EL (cell line): ENCODE data around the gene LCN1.
"Not testable (repeated sequence)": the region's sequence is repeated elsewhere in the genome, so short reads cannot be mapped to it uniquely, and the experiment has no call there.

Source experiments
- DNase-seq: peaks from one replicate; pipeline ENCODE4 v3.0.0-alpha.2; 2016

The LCN1 gene

DNA sequence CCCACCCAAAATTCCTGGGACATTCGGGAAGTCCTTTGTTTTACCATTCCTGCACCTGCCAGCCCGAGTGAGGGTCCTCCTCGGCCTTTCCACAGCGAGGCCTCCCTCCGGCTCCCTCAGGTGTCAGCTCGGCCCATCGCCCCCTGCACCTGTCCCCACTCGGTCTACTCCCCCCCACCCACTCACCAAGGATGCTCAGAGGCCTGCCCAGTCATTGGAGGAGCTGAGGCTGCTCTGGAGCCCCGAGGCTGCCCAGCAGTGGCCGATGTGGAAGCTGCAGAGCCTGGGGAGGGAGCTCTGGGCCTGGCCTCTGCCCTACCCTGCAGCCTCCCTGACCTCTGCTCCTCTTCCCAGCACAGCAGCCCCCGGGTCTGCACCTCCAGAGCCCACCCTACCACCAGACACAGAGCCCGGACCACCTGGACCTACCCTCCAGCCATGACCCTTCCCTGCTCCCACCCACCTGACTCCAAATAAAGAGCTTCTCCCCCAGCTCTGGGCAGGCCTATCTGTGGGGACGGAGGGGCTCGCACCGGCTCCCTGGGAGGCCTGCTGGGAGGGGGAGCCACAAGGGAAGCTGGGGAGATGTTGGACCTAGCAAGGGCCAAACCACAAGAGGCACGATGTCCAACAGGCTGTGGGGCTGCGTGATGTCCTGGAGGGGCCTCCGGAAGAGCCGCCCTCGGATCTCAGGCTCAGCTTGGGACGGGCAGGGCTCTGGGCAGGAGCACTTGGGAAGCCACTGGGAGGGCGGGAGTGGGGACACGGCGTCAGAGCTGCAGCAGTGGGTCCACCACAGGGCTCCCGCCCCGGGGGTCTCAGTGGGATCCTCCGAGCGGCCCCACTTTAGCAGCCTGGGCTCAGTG lies 28.5 kb downstream of the LCN1 start:
- DNase-seq: not testable (repeated sequence)

DNA sequence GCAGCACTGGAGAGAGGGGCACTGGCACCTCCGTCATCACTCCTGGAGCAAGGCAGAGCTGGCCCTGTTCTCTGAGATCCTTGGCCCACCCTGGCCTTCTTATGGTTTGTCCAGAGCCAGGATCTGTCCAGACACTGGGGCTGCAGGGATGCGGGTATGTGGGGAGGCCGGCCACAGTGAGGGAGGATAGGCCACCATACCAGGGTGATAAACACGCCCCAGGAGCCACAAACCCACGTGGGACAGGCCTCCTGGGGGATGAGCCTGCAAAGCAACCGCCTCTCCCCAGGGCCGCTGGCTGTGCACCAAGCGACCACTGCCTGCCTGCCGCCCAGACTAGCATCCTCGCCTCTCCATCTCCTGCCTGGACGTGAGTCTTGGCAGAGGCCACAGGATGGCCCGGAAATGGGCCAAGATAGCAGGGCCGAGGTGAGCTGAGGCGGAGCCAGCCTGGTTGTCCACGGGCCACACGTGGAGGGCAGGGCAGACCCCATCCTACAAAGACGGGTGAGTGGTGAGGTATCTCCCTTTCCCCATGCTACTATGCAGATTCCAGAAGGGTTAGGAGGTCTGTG lies 29.2 kb downstream of the LCN1 start:
- DNase-seq: no peak

DNA sequence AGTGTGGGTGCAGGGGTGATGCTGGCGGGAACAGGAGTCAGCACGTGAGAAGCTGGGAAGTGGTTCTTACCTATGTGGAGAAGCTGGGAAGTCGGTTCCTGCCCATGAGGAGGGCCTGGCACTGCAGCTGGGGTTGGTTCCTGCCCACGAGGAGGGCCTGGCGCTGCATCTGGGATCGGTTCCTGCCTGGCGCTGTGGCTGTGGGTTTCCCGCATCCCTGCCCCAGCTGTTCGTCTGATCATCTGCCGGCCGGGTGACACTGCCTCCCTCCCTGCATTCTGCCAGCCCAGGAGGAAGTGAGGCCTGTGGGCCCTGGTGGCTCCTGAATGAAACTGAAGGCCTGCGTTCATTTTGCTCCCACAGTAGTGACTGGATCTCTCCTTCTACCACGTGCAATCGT lies 29.8 kb downstream of the LCN1 start:
- DNase-seq: no peak

DNA sequence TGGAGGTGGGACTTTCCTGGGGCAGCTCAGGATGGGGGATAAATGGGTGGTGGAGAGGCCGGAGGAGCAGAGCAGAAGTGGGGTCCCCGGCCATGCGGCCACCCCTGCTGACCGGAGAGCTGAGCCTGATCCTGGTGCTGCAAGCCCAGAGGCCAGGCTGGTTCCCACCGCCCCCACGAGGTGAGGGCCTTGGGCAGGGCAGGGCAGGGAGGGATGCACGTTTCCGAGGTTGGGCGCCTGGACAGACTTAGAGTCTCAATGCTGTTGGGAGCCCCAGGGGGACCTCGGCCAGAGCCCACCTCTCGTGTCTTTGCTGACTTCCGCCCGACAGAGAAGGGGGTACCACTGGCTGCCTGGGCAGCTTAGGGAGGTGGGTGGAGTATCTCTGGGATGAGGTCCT lies 30.2 kb downstream of the LCN1 start:
- no peak for DNase-seq

- DNase-seq: no peak
Observed at GRCh38 chr9:135552021-135552697, 30.9 kb downstream of the LCN1 start.

- no peak for DNase-seq
Observed at GRCh38 chr9:135552698-135553171, 31.5 kb downstream of the LCN1 start.

DNA sequence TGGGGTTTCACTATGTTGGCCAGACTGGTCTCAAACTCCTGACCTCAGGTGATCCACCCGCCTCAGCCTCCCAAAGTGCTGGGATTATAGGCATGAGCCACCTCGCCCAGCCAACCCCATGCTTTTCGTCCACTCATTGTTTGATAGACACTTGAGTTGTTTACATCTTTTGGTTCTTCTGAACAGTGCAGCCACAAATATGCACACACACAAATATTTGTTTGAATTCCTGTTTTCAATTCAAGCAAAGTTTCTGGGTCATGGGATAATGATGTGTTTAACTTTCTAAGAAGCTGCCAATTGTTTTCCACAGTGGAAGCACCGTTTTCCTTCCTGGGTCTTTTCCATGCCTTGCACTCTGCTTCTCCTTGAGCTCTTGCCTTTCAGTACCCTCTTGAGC lies 33.5 kb downstream of the LCN1 start:
- no peak for DNase-seq

GRCh38 chr9:135555203-135555602 lies 34.0 kb downstream of the LCN1 start:
- no peak for DNase-seq

DNA sequence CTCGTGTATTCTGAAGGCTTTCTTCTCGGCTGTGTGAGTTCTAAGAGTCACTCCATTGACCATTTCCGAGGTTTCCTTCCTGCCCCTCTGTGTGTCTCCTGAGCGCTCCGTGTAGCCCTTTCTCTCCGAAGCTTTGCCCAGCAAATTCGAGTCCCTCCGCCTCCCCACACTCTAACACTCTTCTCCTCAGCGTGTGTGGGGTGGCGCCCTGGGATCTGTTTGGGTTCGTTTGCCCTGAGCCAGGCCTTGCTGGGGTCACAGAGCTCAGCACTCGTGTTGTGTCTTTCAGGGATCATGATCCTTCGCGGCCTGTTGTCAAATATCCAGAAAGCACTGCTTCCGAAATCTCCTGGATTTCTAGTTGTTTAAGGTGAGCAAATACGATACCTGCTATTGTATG lies 34.7 kb downstream of the LCN1 start:
- DNase-seq: no peak

DNA sequence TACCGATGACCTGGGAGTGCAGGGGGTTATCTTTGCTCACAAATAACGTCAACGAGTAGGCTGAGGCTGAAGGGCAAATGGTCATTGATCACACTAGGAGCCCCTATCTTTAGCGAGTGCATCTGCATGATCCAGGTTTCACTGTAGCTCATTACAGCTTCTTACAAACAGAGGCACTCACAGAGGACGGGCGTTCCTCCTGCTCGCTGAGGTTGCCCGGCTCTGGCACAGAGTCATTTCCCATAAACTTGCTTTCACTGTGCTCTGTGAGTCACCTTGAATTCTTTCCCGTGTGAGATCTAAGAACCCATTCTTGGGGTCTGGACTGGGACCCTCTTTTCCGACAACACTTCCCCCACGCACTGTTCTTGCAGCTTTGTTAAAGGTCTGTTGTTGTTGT lies 38.4 kb downstream of the LCN1 start:
- no peak for DNase-seq

DNA sequence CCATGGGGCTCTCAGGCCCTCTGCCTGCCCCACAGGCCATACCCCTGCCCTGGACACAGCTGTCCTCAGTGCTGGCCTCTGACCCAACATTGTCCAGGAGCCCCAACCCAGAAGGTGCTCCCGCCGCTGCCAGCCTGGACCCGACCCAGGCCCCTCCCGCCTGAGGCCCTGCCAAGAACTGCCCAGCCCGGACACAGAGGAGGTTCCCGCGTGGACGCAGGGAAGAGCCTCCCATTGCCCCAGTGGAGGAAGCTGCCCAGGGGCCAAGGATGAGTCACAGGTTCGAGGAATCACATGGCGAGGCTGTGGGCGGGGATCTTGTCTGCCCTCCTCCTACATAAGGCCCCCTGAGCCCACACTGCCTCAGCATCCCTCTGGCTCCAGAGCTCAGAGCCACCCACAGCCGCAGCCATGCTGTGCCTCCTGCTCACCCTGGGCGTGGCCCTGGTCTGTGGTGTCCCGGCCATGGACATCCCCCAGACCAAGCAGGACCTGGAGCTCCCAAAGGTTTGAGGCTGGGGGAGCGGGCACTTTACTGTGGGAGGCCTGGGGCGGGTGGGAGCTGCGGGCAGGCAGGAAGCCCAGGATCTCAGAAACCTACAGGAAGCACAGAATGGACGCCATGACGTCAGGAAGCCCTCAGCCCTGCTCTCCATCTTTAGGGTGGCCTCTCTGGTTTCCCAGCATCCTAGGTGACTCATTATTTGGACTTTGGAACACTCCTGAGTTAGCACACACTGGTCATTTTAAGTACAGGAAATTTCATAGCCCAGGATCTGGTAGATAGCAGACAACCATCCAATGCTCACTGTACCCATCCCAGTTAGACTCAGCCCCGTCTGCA lies 40.4 kb downstream of the LCN1 start, which contains the start of gene PAEP:
Gene PAEP, plus strand, starts transcription at position 366 of the 844 bp plus-strand sequence.
- DNase-seq: no peak

- DNase-seq: no peak
Observed at GRCh38 chr9:135562235-135562745, 41.0 kb downstream of the LCN1 start.

- no peak for DNase-seq
Observed at GRCh38 chr9:135563039-135563476, 41.8 kb downstream of the LCN1 start.

- DNase-seq: no peak
Observed at GRCh38 chr9:135563858-135564257, 42.6 kb downstream of the LCN1 start.

- DNase-seq: no peak
Observed at GRCh38 chr9:135565141-135565628, 43.9 kb downstream of the LCN1 start.

DNA sequence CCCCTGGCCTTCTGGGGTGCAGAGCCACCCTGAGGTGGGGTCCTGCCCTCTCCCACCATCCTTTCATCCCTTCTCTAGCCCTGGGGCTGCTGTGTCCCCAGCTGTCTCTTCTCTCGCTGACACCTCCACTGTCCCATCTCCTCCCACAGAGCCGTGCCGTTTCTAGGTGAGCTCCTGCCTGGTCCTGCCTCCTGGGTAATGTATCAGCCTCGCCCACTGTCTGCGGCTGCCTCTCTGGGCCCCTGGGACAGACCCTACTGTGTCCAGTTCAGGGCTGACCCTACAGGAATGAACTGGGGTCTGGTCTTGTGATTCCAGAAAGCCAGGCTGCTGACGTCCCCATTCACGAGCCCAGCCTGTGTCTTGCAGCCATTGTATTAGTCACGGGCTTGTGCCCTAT lies 44.4 kb downstream of the LCN1 start:
- no peak for DNase-seq

- no peak for DNase-seq
Observed at GRCh38 chr9:135566552-135566951, 45.3 kb downstream of the LCN1 start.

- DNase-seq: no peak
Observed at GRCh38 chr9:135567311-135567710, 46.1 kb downstream of the LCN1 start.

GRCh38 chr9:135568026-135568425 lies 46.8 kb downstream of the LCN1 start:
- no peak for DNase-seq

GRCh38 chr9:135570456-135570855 lies 49.2 kb downstream of the LCN1 start:
- no peak for DNase-seq

DNA sequence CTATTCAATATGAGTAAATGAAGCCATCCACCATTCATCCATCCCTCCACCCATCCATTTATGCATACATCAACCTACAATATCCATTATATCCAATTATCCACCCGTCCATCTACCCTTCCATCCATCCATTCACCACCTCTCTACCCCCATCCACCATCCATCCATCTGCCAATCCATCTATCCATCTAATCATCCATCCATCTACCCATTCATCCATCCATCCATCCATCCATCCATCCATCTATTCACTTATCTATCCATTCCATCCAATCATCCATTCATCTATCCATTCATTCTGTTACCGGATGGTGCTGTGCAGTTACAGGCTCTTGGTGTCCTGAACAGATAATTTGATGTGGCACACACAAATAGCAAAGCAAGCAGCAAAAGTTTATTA lies 51.0 kb downstream of the LCN1 start:
- no peak for DNase-seq

DNA sequence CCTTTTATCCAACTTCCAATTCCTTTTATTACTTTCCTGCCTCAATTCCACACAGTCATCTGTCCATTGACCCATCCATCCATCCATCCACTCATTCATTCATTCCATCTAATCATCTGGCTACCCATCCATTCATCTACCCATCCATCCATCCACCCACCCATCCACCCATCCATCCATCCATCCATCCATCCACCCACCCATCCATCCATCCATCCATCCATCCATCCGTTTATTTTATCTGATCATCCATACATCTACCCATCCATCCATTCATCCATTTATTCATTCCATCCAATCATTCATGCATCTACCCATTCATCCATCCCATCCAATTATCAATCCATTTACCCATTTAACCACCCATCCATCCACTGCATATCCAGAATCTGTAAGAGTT lies 51.9 kb downstream of the LCN1 start:
- no peak for DNase-seq
